ENCODE results near the gene NCAM1. TPM values are rescaled to one million over a fixed set of nuclear protein-coding genes. Genes with fewer than 3 reads are reported as not detected.

Gene NCAM1
- total RNA-seq, 1 donor from 2014 or later, result not detected

DNA sequence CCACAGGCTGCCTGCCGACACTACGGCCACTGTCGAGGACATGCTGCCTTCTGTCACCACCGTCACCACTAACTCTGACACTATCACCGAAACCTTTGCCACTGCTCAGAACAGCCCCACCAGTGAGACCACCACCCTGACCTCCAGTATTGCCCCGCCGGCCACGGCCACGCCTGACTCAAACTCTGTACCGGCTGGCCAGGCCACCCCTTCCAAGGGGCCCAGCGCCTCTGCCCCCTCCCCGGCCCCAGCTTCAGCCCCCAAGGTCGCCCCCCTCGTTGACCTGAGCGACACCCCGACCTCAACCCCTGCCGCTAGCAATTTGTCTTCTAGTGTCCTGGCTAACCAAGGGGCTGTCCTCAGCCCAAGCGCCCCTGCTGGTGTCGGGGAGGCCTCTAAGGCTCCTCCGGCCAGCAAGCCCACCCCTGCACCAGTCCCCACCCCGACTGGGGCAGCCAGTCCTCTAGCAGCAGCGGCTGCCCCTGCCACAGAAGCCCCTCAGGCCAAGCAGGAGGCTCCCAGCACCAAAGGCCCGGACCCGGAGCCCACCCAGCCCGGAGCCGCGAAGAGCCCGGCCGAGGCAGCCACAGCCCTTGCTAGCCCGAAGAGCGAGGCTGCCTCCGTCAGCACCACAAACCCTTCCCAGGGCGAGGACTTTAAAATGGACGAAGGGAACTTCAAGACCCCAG, 311.9 kb downstream of the NCAM1 start:
- Mint-ChIP-seq H3K9me3 (no peaks in the 10 kb centered on the region), H3K36me3 (ENCODE audit: low read depth) (no peaks in the 10 kb centered on the region), H3K27ac (no peak overlapping the region), H3K4me3 (no peak overlapping the region), H3K4me1 (ENCODE audit: low read depth) (peaks cover under 1% of the 10 kb centered on the region), H3K27me3 (ENCODE audit: insufficient read depth) (peaks cover 2% of the 10 kb centered on the region)
- intact Hi-C loops (cut with micrococcal nuclease), result no loop called here
- DNase-seq (ENCODE audit: low spot score), result no peak

DNA sequence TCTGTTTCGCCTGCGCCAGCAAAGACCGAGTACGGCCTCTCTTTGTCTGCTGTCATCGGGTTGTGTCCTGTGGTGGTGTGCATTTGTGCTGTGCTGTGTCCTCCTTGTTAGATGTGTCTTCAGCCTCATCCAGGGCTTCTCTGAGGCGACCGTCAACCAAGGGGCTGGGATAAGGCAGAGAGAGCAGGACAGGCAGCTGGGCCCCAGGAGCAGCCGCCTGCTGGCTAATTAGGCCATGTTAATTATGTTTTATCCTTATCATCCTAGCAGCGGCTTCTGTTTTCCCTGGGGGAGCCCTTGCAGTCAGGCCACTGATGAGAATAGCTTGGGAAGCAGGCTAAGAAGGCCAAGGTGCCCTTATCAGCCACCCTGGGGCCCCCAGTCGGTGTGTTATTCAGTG, 312.5 kb downstream of the NCAM1 start:
- Mint-ChIP-seq H3K36me3 (ENCODE audit: low read depth) (no peaks in the 10 kb centered on the region), H3K27me3 (ENCODE audit: insufficient read depth) (peaks cover 2% of the 10 kb centered on the region), H3K4me3 (no peak overlapping the region)

DNA sequence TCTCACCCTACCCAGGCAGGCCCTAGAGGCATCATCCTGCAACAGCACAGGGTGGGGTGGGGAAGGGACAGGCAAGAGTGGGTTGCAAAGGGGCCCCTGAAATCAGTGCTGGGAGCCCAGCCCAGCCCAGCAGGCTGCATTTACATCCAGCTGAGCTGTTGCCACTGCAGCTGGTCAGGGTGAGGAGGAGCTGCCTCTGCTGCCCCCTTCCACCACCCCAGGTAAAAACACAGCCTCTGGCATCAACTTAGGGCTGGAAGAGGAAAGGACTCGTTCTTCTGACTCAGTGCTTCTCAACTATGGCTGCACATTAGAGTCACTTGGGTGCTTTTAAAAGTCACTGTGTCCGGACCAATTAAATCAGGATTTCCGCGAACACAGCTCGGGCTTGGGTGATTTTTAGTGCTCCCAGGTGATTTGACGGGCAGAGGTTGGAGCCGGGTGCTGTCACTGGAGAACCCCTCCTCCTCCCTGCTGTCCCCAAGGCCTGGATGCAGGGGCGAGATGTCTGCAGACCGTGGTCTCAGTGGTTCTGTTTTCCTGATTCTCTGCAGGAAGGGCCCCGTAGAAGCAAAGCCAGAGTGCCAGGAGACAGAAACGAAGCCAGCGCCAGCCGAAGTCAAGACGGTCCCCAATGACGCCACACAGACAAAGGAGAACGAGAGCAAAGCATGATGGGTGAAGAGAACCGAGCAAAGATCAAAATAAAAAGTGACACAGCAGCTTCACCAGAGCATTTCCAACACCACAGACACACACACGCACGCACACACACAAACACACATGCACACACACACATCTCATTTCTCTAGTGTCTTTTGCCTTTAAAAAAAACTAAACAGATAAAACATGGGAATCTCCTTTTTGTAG, 313.7 kb downstream of the NCAM1 start:
- H3K27ac Mint-ChIP-seq, result no peak overlapping the region
- no peak overlapping the region for H3K4me3 Mint-ChIP-seq
- no peak for DNase-seq (ENCODE audit: low spot score)
- intact Hi-C loops (cut with micrococcal nuclease), result no loop called here
- H3K36me3 Mint-ChIP-seq (ENCODE audit: low read depth), result no peaks in the 10 kb centered on the region
- H3K9me3 Mint-ChIP-seq, result no peaks in the 10 kb centered on the region
- peaks cover 2% of the 10 kb centered on the region for H3K27me3 Mint-ChIP-seq (ENCODE audit: insufficient read depth)
- H3K4me1 Mint-ChIP-seq (ENCODE audit: low read depth), result peaks cover 10% of the 10 kb centered on the region

More for the DNA sequence above, 312.5 kb downstream of the NCAM1 start:
- H3K27ac Mint-ChIP-seq, result no peak overlapping the region
- intact Hi-C loops (cut with micrococcal nuclease), result no loop called here
- H3K9me3 Mint-ChIP-seq, result no peaks in the 10 kb centered on the region
- DNase-seq (ENCODE audit: low spot score), result no peak
- peaks cover 7% of the 10 kb centered on the region for H3K4me1 Mint-ChIP-seq (ENCODE audit: low read depth)

DNA sequence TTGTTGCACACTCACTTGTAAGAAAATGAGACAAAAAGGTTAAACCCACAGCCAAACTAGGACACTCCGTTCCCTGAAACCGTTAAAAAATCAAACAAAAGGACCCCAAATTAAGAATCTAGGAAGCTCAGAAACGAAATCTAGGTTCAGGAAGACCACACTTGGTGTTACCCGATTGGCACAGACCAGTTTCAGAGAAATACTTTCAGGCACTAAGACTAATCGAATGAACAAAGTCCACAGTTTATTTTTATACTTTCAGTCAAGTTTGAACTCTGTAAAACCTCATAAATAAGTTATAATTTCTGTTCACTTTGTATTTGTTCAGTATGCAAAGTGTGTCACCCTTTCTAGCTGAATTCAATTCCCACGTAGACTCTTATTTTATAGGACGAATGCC, 314.4 kb downstream of the NCAM1 start:
- Mint-ChIP-seq H3K9me3 (no peaks in the 10 kb centered on the region), H3K4me3 (no peak overlapping the region), H3K36me3 (ENCODE audit: low read depth) (no peaks in the 10 kb centered on the region), H3K27me3 (ENCODE audit: insufficient read depth) (peaks cover 2% of the 10 kb centered on the region), H3K4me1 (ENCODE audit: low read depth) (peaks cover 10% of the 10 kb centered on the region), H3K27ac (no peak overlapping the region)
- intact Hi-C loops (cut with micrococcal nuclease), result no loop called here
- no peak for DNase-seq (ENCODE audit: low spot score)

DNA sequence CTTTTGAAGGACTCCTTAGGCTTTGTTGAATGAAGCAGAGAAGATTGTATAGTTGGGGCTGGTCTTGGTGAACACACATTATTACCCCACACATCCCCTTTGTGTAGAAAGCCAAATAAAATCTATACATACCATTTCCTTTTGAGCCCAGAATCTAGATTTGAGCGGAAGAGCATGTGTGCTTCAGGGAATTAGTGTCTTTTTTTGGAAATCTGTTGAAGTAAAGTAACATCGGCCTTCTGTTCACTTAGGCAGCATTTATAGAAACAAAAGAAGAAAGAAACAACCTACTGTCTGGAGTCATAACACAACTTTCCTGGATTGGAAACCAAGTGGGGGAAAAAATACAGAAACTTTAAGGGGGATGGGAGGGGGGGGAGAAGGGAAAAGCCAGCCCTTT, 315.2 kb downstream of the NCAM1 start:
- H3K27ac Mint-ChIP-seq, result no peak overlapping the region
- no peaks in the 10 kb centered on the region for H3K36me3 Mint-ChIP-seq (ENCODE audit: low read depth)
- no peak for DNase-seq (ENCODE audit: low spot score)
- intact Hi-C loops (cut with micrococcal nuclease), result no loop called here
- no peaks in the 10 kb centered on the region for H3K9me3 Mint-ChIP-seq
- H3K4me3 Mint-ChIP-seq, result no peak overlapping the region
- peaks cover 10% of the 10 kb centered on the region for H3K4me1 Mint-ChIP-seq (ENCODE audit: low read depth)
- peaks cover 2% of the 10 kb centered on the region for H3K27me3 Mint-ChIP-seq (ENCODE audit: insufficient read depth)

DNA sequence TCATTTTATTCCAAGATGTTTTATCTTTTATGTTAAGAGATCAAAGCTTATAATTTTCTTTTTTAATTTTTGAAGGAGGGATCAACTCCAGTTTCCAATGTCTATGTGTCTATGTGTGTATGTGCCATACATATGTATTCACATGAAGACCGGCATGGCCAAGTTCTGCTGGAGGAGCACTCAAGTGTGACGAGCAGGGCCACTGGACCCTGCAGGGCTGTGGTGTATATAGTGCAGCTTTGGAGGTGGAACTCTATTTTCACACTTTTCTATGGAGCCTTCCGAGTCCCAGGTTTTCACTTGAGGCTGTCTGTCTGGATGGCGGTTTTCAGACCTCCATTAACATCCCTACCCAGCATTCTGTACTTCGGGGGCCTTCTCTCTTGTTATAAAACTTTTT, 316.7 kb downstream of the NCAM1 start:
- no peak for DNase-seq (ENCODE audit: low spot score)
- Mint-ChIP-seq H3K36me3 (ENCODE audit: low read depth) (no peaks in the 10 kb centered on the region), H3K27me3 (ENCODE audit: insufficient read depth) (peaks cover 2% of the 10 kb centered on the region), H3K9me3 (no peaks in the 10 kb centered on the region), H3K4me1 (ENCODE audit: low read depth) (peaks cover 10% of the 10 kb centered on the region), H3K4me3 (no peak overlapping the region), H3K27ac (no peak overlapping the region)
- intact Hi-C loops (cut with micrococcal nuclease), result no loop called here

DNA sequence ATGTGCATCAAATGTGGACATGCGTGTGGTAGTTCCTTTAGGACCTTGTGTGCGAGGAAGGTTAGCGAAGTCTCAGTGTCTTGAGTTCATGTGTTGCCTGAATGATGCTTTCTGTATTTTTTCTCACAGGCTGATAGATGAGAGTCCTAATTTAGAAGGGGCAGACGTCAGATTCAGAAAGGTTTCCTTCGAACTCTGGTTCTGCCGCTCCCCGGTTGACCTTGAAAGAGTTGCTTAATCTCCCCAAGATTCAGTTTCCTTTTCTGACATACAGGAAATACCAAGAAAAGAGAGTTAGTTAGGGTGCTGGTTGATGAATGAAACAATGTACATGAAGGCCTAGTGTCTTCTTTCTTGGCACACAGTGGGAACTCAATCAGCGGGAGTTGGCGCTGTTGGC, 317.3 kb downstream of the NCAM1 start:
- Mint-ChIP-seq H3K27me3 (ENCODE audit: insufficient read depth) (peaks cover 2% of the 10 kb centered on the region), H3K36me3 (ENCODE audit: low read depth) (no peaks in the 10 kb centered on the region), H3K27ac (no peak overlapping the region), H3K4me3 (no peak overlapping the region), H3K4me1 (ENCODE audit: low read depth) (peaks cover 10% of the 10 kb centered on the region), H3K9me3 (no peaks in the 10 kb centered on the region)
- no peak for DNase-seq (ENCODE audit: low spot score)
- intact Hi-C loops (cut with micrococcal nuclease), result no loop called here

DNA sequence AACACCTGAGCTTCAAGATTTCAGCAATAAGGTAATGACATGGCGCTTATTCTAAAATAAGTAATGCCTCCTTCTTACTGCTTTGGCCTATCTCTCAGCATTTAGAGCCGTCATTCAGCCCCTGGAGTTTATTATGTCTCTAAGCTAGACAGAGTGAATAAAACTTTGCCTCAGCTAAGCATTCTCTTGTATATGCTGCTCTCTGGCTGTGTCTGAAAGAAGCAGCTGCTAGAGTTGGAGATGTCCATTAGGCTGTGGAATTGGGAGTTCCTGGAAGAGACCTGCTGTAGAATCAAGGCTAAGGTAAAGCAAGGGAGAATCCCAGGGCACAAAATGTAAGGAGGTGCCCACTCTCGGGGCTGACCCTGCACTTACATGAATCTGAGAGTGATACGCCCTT, 317.7 kb downstream of the NCAM1 start:
- no peaks in the 10 kb centered on the region for H3K36me3 Mint-ChIP-seq (ENCODE audit: low read depth)
- no peak overlapping the region for H3K27ac Mint-ChIP-seq
- H3K4me3 Mint-ChIP-seq, result no peak overlapping the region
- H3K9me3 Mint-ChIP-seq, result no peaks in the 10 kb centered on the region
- no peak for DNase-seq (ENCODE audit: low spot score)
- peaks cover 2% of the 10 kb centered on the region for H3K27me3 Mint-ChIP-seq (ENCODE audit: insufficient read depth)
- H3K4me1 Mint-ChIP-seq (ENCODE audit: low read depth), result peaks cover 10% of the 10 kb centered on the region
- intact Hi-C loops (cut with micrococcal nuclease), result no loop called here

DNA sequence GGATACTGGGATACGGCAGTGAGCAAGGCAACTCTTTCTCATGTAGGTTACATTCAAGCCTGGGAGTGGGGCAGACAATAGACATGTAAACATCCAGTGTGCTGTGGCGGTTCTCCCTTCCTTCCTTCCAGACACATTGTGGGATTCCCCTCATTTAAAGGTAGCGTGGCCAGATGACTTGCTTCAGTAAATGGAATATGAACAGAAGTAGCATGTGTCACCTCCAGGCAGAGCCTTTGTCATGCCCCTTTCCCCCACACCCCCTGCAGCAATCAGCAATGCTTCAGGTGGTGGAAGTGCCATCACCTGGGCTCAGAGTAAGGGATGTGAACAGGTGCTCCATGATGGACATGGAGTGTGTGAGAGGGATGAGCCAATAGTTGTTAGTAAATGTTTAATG, 318.4 kb downstream of the NCAM1 start:
- intact Hi-C loops (cut with micrococcal nuclease), result no loop called here
- Mint-ChIP-seq H3K27me3 (ENCODE audit: insufficient read depth) (peaks cover 2% of the 10 kb centered on the region), H3K27ac (no peak overlapping the region), H3K4me3 (no peak overlapping the region), H3K4me1 (ENCODE audit: low read depth) (peaks cover 10% of the 10 kb centered on the region), H3K36me3 (ENCODE audit: low read depth) (no peaks in the 10 kb centered on the region), H3K9me3 (no peaks in the 10 kb centered on the region)
- DNase-seq (ENCODE audit: low spot score), result no peak

DNA sequence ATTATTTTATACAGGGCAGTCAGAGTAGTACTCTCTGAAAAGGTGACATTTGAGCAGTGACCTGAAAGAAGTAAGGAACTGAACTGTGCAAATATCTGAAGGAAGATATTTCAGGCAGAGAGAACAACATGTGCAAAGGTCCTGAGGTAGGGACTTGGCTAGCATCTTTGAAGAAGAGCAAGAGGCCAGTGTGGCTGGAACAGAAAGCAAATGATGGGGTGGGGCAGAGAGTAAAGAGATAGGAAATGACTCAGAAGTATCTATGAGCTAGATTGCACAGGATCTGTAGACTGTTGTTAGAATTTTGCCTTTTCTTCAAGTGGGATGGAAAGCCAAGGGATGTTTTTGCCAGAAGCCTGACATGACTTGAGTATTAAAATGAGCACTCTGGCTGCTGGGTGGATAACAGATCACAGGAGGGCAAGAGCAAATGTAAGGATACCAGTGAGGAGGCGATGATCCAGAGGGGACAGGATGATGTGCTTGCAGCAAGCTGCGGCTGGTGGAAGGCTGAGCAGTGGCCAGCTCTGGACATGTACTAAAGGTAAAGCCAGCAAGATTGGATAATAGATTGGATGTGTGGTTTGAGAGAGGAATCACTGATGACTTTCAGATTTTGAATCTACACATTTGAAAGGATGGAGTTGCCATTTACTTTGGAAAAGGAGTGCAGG, 320.0 kb downstream of the NCAM1 start:
- Mint-ChIP-seq H3K9me3 (no peaks in the 10 kb centered on the region), H3K27ac (no peak overlapping the region), H3K36me3 (ENCODE audit: low read depth) (no peaks in the 10 kb centered on the region), H3K4me3 (no peak overlapping the region), H3K4me1 (ENCODE audit: low read depth) (peaks cover 10% of the 10 kb centered on the region), H3K27me3 (ENCODE audit: insufficient read depth) (no peaks in the 10 kb centered on the region)
- intact Hi-C loops (cut with micrococcal nuclease), result no loop called here
- no peak for DNase-seq (ENCODE audit: low spot score)

DNA sequence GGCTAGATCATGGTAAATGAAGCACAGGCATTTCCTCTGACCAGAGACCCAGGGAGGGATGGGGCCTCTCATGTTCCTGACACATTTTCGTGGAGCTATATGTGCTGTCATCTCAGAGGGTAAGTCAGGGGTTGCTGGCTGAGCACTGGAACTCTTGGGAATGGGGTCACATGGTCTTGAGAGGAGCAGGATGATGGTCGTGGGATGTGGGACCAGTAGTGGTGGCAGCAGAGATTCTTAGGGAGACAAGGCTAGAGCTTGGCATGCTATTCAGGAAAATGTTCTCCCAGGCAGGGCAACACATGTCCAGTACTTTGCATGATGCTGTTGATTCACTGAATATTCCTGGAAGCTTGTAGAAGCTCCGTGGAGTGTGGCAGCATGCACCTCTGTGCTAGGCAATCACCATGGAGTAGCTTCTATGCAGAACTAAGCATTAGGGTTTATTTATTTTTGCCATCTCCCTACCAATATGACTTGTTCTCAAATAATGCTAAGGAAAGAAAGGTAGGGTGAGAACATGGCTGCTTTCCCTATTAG, 321.7 kb downstream of the NCAM1 start:
- Mint-ChIP-seq H3K27ac (no peak overlapping the region), H3K4me1 (ENCODE audit: low read depth) (peaks cover 10% of the 10 kb centered on the region), H3K9me3 (no peaks in the 10 kb centered on the region), H3K4me3 (no peak overlapping the region), H3K27me3 (ENCODE audit: insufficient read depth) (no peaks in the 10 kb centered on the region), H3K36me3 (ENCODE audit: low read depth) (no peaks in the 10 kb centered on the region)
- no peak for DNase-seq (ENCODE audit: low spot score)
- intact Hi-C loops (cut with micrococcal nuclease), result no loop called here

DNA sequence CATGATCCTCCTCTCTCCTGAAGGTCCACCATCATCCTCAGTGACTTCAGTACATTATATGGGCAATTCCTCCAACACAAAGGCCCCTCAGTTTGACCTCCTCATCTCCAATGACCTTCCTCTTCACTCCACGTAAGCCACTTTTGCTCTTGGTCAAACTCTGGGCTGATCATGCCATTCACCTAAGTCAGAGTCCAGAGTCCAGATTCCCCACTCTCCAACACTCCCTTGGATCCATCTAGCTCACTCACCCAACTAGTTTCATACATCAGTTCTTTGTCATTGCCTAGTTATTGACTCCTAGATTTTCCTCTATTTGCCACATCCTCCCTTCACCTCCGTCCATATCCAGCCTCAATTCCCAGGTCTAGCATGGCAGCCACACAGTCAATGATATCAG, 322.7 kb downstream of the NCAM1 start:
- intact Hi-C loops (cut with micrococcal nuclease), result no loop called here
- Mint-ChIP-seq H3K9me3 (no peaks in the 10 kb centered on the region), H3K4me1 (ENCODE audit: low read depth) (peaks cover 1% of the 10 kb centered on the region), H3K27ac (no peak overlapping the region), H3K36me3 (ENCODE audit: low read depth) (no peaks in the 10 kb centered on the region), H3K27me3 (ENCODE audit: insufficient read depth) (no peaks in the 10 kb centered on the region), H3K4me3 (no peak overlapping the region)
- no peak for DNase-seq (ENCODE audit: low spot score)

DNA sequence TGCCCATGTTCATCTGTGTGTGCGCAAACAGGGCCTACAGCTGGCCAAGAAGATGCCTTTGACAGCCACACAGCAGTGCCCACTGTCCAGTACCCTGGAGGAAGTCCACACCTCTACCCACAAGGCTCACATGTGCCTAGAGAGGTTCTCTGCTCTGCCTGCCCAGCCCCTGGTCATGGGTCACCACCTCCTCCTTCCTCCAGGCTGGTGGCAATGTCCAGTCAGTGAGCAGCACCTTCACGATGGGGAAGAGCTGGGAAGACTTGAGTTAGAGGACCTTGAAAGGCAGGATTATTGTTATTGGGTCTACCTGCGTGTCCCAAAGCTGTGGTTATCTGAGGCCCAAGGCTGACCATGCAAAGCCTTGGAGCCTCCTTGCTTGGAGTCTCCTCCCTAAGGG, 324.8 kb downstream of the NCAM1 start:
- intact Hi-C loops (cut with micrococcal nuclease), result loop anchor here (5.0 kb wide), 1 partner anchor 324 kb away; the partner anchor contains the start of gene NCAM1
- H3K4me1 Mint-ChIP-seq (ENCODE audit: low read depth), result no peaks in the 10 kb centered on the region

More for the DNA sequence above, 324.8 kb downstream of the NCAM1 start:
- DNase-seq (ENCODE audit: low spot score), result no peak
- no peaks in the 10 kb centered on the region for H3K36me3 Mint-ChIP-seq (ENCODE audit: low read depth)
- no peak overlapping the region for H3K4me3 Mint-ChIP-seq
- no peak overlapping the region for H3K27ac Mint-ChIP-seq
- no peaks in the 10 kb centered on the region for H3K27me3 Mint-ChIP-seq (ENCODE audit: insufficient read depth)
- no peaks in the 10 kb centered on the region for H3K9me3 Mint-ChIP-seq

Data from activated T-helper 1 cell treated with anti-CD3 and anti-CD28 coated beads, Interleukin-12 subunit alpha, Interleukin-12 subunit beta, Interleukin-2, Interleukin-4 antibody, amounts not matched to agents 30 ng/mL and 10 ng/mL and 1 ng/mL, durations not matched to agents 14 hours and 24 hours and 36 hours (primary cell).